Smooth muscle cell (in vitro differentiated cells): ENCODE measurements around the gene AIG1. TPM values are rescaled to one million over a fixed set of nuclear protein-coding genes. Genes with fewer than 3 reads are reported as not detected.

Source experiments
- DNase-seq: peaks from one replicate; lab custom pipeline; 2025; ENCODE audit not compliant: unreplicated experiment; lab: John Stamatoyannopoulos, UW
- H2AFZ ChIP-seq: fragments of 200-600 bp; sonication (generic); 2 replicates; pipeline ENCODE4 v1.6.0; 2016; ENCODE audit warnings: antibody characterized with exemption, low read depth, mild to moderate bottlenecking
- H3F3A ChIP-seq: fragments of 200-600 bp; sonication (generic); 2 replicates; pipeline ENCODE4 v1.6.0; 2017; ENCODE audit warnings: antibody characterized with exemption, low read depth
- H3K27ac ChIP-seq: fragments of 200-600 bp; sonication (generic); 2 replicates; pipeline ENCODE4 v1.5.1; 2016; ENCODE audit warnings: low read depth, mild to moderate bottlenecking
- H3K27me3 ChIP-seq: fragments of 200-600 bp; sonication (generic); 2 replicates; pipeline ENCODE4 v1.6.1; 2016; ENCODE audit warnings: low read depth, mild to moderate bottlenecking
- H3K36me3 ChIP-seq: fragments of 200-600 bp; sonication (generic); 2 replicates; pipeline ENCODE4 v1.5.1; 2016; ENCODE audit warnings: low read depth
- H3K4me1 ChIP-seq: fragments of 200-600 bp; sonication (generic); 2 replicates; pipeline ENCODE4 v1.5.1; 2016; ENCODE audit warnings: low read depth
- H3K4me2 ChIP-seq: fragments of 200-600 bp; sonication (generic); 2 replicates; pipeline ENCODE4 v1.6.0; 2016; ENCODE audit warnings: mild to moderate bottlenecking
- H3K4me3 ChIP-seq: fragments of 200-600 bp; sonication (generic); 2 replicates; pipeline ENCODE4 v1.5.1; 2016; ENCODE audit warnings: mild to moderate bottlenecking
- H3K79me2 ChIP-seq: fragments of 200-600 bp; sonication (generic); 2 replicates; pipeline ENCODE4 v1.6.0; 2016; ENCODE audit warnings: low read depth, mild to moderate bottlenecking
- H3K9ac ChIP-seq: fragments of 200-600 bp; sonication (generic); 2 replicates; pipeline ENCODE4 v1.6.0; 2016; ENCODE audit warnings: low read depth
- H3K9me3 ChIP-seq: fragments of 200-600 bp; sonication (generic); replicated peaks from 2 replicates; pipeline ENCODE4 v1.5.1; 2016; ENCODE audit warnings: low read depth
- H4K20me1 ChIP-seq: fragments of 200-600 bp; sonication (generic); 2 replicates; pipeline ENCODE4 v1.6.0; 2016; ENCODE audit warnings: low read depth
- WGBS: methylation state at CpG from one replicate; pipeline ENCODE4 v1.1.7; 2016; ENCODE audit warnings: low lambda C conversion rate; 5-methylcytosine and 5-hydroxymethylcytosine counted together
- polyA plus RNA-seq: library from polyadenylated mRNA; unstranded; fragments of >200 nt; fragmentation: Nextera tagmentation; extraction: Ambion mirVana; gene quantifications from 2 replicates; pipeline ENCODE4 v1.2.1, GENCODE V29; 2016
- total RNA-seq: library from RNA; depleted of rRNA; stranded (reverse); fragments of >200 nt; gene quantifications from 2 replicates; pipeline ENCODE4 v1.2.3, GENCODE V29; 2014
- TF ChIP-seq, protein P1 (sequence below): fragments of 200-600 bp; sonication (generic); IDR thresholded peaks from 2 replicates; pipeline ENCODE4 v1.5.1; 2017; ENCODE audit warnings: borderline replicate concordance, mild to moderate bottlenecking, antibody characterized with exemption; ENCODE audit not compliant: insufficient read depth, poor library complexity, severe bottlenecking

Gene AIG1
- total and polyA plus RNA-seq, 2 experiments from 2014 or later: 9.1 to 25.9 TPM

DNA sequence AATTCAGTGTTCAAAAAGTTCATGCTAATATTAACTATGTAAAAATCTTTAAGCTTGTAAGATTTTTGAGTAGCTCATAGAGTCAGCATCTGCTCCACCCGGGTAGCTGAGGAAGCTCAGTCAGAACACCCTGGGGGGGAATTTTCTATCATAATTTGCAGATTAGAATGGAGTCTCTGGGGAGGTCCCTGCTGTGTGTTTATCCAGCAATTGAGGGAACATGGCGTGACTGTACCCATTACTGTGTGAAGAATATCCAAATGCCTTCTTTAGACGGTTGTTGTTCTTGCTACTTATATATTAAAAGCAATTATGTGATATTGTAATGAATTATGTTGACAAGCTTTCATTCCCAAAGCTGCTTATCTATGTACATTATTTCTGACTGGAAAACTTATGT is 64.8 kb downstream of the AIG1 start:
- no peak for DNase-seq
- no peaks in the 10 kb centered on the region for H3K4me1 ChIP-seq
- TF ChIP-seq, protein P1, sequence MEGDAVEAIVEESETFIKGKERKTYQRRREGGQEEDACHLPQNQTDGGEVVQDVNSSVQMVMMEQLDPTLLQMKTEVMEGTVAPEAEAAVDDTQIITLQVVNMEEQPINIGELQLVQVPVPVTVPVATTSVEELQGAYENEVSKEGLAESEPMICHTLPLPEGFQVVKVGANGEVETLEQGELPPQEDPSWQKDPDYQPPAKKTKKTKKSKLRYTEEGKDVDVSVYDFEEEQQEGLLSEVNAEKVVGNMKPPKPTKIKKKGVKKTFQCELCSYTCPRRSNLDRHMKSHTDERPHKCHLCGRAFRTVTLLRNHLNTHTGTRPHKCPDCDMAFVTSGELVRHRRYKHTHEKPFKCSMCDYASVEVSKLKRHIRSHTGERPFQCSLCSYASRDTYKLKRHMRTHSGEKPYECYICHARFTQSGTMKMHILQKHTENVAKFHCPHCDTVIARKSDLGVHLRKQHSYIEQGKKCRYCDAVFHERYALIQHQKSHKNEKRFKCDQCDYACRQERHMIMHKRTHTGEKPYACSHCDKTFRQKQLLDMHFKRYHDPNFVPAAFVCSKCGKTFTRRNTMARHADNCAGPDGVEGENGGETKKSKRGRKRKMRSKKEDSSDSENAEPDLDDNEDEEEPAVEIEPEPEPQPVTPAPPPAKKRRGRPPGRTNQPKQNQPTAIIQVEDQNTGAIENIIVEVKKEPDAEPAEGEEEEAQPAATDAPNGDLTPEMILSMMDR: no peak
- H3K27me3 ChIP-seq: no peaks in the 10 kb centered on the region
- H3K9ac ChIP-seq: no peak overlapping the region
- H3F3A ChIP-seq: no peaks in the 10 kb centered on the region
- no peaks in the 10 kb centered on the region for H3K36me3 ChIP-seq
- H3K4me2 ChIP-seq: peak overlapping the region; percentile 51
- no peak overlapping the region for H2AFZ ChIP-seq
- peak overlapping the region; percentile 61 for H3K27ac ChIP-seq
- H3K4me3 ChIP-seq: no peak overlapping the region
- H3K9me3 ChIP-seq: no peaks in the 10 kb centered on the region
- WGBS: 71% methylated on average over 3 of the region's 3 CpGs
- H3K79me2 ChIP-seq: no peaks in the 10 kb centered on the region
- no peaks in the 10 kb centered on the region for H4K20me1 ChIP-seq

DNA sequence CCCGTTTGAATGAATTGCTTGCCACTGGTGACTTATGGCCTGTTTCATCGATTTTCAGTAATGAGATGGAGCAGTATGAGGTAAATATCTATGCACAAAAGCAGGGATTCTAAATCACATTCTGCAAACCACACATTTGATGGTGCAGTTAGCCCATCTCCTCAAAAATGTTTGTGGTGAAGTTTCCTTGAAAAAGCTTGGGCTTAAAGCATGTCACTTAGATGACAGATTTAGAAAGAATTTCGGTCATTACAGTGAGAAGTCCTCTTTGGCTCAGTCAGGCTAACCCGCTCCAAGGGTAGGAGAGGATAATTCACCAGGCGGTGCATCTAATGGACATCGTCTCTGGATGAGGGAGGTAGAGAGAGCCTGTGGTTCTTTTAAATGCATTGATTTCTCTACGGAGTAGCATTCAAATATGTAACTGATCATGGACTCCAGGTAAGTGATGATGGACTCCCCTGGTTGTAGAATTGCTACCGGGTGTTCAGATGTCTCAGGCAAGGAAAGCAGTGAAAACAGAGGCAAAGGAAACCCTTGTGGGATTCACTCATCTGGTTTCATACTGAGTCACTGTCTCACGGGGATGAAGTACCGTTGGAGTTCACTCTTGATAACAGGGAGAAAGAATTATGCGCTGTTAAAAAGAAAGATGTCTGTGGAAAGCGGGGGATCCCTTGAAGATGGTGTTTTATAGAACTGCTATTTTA is 65.3 kb downstream of the AIG1 start:
- H3K27me3 ChIP-seq: no peaks in the 10 kb centered on the region
- H3K4me3 ChIP-seq: no peak overlapping the region
- H3K27ac ChIP-seq: peak overlapping the region; percentile 61
- H3K79me2 ChIP-seq: no peaks in the 10 kb centered on the region
- peak overlapping the region; percentile 51 for H3K4me2 ChIP-seq
- H3K9ac ChIP-seq: no peak overlapping the region
- no peaks in the 10 kb centered on the region for H3K4me1 ChIP-seq
- no peaks in the 10 kb centered on the region for H3K36me3 ChIP-seq
- H3K9me3 ChIP-seq: no peaks in the 10 kb centered on the region
- WGBS: 70% methylated on average over 12 of the region's 12 CpGs
- H3F3A ChIP-seq: no peaks in the 10 kb centered on the region
- DNase-seq: no peak
- TF ChIP-seq, protein P1: no peak
- no peak overlapping the region for H2AFZ ChIP-seq
- no peaks in the 10 kb centered on the region for H4K20me1 ChIP-seq

DNA sequence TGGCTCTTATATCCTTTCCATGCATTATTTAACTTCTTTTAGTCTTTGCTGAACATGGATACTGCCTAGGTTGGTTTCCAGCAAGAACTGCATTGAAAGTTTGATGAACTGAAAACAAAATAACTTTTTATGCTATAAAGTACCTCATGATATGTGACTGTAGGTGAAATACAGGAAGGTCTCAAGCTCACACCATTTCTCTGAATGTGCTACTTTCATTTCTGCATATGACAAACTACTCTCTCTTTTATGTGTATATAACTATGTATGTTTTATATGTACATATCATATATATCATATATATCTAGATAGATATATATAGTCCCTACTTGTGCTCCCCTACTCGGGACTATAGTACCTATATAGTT is 65.9 kb downstream of the AIG1 start:
- Histone ChIP-seq H3K36me3 (no peaks in the 10 kb centered on the region), H3K4me1 (no peaks in the 10 kb centered on the region), H3K79me2 (no peaks in the 10 kb centered on the region), H3F3A (no peaks in the 10 kb centered on the region), H4K20me1 (no peaks in the 10 kb centered on the region), H2AFZ (no peak overlapping the region), H3K9me3 (no peaks in the 10 kb centered on the region), H3K4me2 (peak overlapping the region; percentile 51), H3K27ac (peak overlapping the region; percentile 61), H3K27me3 (no peaks in the 10 kb centered on the region), H3K9ac (no peak overlapping the region), H3K4me3 (no peak overlapping the region)
- TF ChIP-seq, protein P1: no peak
- DNase-seq: no peak
- WGBS: 92% methylated on average over 1 of the region's 1 CpG

DNA sequence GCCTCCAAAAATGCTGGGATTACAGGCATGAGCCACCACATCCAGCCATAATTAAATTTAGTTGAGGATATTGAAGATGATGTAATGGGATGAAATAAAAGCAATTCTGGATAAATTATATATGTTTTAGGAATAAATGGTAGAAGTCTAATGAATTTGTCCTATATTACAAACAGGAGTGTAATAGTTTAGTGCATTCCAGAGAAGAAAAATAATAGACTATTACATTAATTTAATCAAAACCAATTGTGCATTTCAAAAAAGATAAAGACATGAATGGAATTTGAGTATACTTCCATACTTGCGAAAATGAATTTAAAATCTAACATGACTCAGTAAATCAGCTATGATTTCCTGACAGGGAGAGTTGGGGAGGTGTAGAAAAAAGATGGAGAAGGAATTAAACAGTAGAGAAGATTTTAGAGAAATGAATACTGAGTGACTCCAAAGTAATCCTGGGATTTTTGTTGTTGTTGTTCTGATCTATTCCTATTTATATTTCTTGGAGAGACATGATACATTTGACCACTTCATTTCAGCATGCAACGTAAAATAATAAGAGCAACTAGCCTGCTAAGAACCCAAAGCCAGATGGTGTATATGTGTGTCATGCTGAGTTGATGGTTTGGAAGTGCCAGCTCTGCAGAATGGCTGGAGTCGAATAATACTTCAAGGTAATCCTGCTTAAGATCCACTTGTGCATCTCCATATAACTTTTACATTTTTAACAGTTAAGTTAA is 67.4 kb downstream of the AIG1 start:
- no peak overlapping the region for H3K27ac ChIP-seq

More for the DNA sequence above, 67.4 kb downstream of the AIG1 start:
- DNase-seq: no peak
- 90% methylated on average over 3 of the region's 3 CpGs for WGBS
- H3K4me2 ChIP-seq: no peak overlapping the region
- TF ChIP-seq, protein P1: no peak
- H3K4me1 ChIP-seq: no peaks in the 10 kb centered on the region
- H2AFZ ChIP-seq: no peak overlapping the region
- H3K9ac ChIP-seq: no peak overlapping the region
- H3K36me3 ChIP-seq: no peaks in the 10 kb centered on the region
- no peaks in the 10 kb centered on the region for H3K9me3 ChIP-seq
- no peaks in the 10 kb centered on the region for H3K27me3 ChIP-seq
- H3K79me2 ChIP-seq: no peaks in the 10 kb centered on the region
- no peak overlapping the region for H3K4me3 ChIP-seq
- H4K20me1 ChIP-seq: no peaks in the 10 kb centered on the region
- no peaks in the 10 kb centered on the region for H3F3A ChIP-seq
